Left lung (tissue), 10 donors: ENCODE results near the gene NCOA1. TPM values are rescaled to one million over a fixed set of nuclear protein-coding genes. Genes with fewer than 3 reads are reported as not detected.

Source experiments
- ATAC-seq: fragments of 200-7000 bp; cut with Tn5 transposase; one replicate; pipeline ENCODE4 v1.9.1; 2020; ENCODE audit warnings: moderate library complexity
- DNase-seq, 4 donors: peaks; one replicate each; pipeline ENCODE4 v3.0.0-alpha.2; 2013 to 2020
- H3K27ac ChIP-seq, 2 donors: fragments of 200-600 bp; sonication (generic) in 1 of 2; one replicate each; pipeline versions ENCODE4 v1.5.0 to v1.8.0; 2020 to 2021
- H3K27me3 ChIP-seq, 2 donors: fragments of 200-600 bp; sonication (generic) in 1 of 2; one replicate each; pipeline versions ENCODE4 v1.5.0 to v1.8.0; 2020 to 2021
- H3K36me3 ChIP-seq, 2 donors: fragments of 200-600 bp; sonication (generic) in 1 of 2; one replicate each; pipeline versions ENCODE4 v1.5.0 to v1.8.0; 2020 to 2021
- H3K4me1 ChIP-seq, 2 donors: fragments of 200-600 bp; one replicate each; pipeline ENCODE4 v1.8.0; 2021
- H3K4me3 ChIP-seq, 2 donors: fragments of 200-600 bp; sonication (generic) in 1 of 2; one replicate each; pipeline versions ENCODE4 v1.5.0 to v1.8.0; 2020 to 2021; ENCODE audit warnings: mild to moderate bottlenecking in 1 of 2
- H3K9me3 ChIP-seq, 2 donors: fragments of 200-600 bp; sonication (generic) in 1 of 2; one replicate each; pipeline versions ENCODE4 v1.5.0 to v1.8.0; 2020 to 2021
- CTCF ChIP-seq, 2 donors: fragments of 200-600 bp; sonication (generic) in 1 of 2; IDR thresholded peaks; one replicate each; pipeline versions ENCODE4 v1.5.0 to v1.8.0; 2021; ENCODE audit warnings: antibody characterized with exemption in 2 of 2
- intact Hi-C, 2 donors: fragments of 100-400 bp; cut with DNase I; formaldehyde crosslinking; loops; one replicate each; pipeline versions ENCODE4 v1.11.2 to v1.14.2; 2022
- polyA plus RNA-seq, 6 donors: library from polyadenylated mRNA; unstranded; fragments of 120-200 nt; gene quantifications; one replicate each; pipeline ENCODE4 v1.2.1, GENCODE V29; 2013; ENCODE audit not compliant: insufficient read length in 6 of 6
- total RNA-seq, 2 donors: library from RNA; stranded (reverse); fragmentation: NEBNext Ultra II Directional; extraction: Animal tissue kit (Norgen Biotek cat#: 25700); gene quantifications; one replicate each; pipeline ENCODE4 v1.2.1, GENCODE V29; 2021
- donor health status: DM: no; HTN: yes; CAD: no.
- donor health status: DM: no; HTN: no; CAD: no.

The NCOA1 gene
- total and polyA plus RNA-seq, 8 donors, result 32.6 to 65.3 (median 59.7) TPM

- H3K4me1 ChIP-seq, result no peaks in the 10 kb centered on the region
- DNase-seq (peak in 1 of 4 donors; percentile 37), ATAC-seq (no peak)
- no peak for TF ChIP-seq CTCF (IDR thresholded peaks at IDR 0.05)
- no peak overlapping the region for H3K27ac ChIP-seq
- peaks cover 0 to 54% of the 10 kb centered on the region in 2 donors for H3K36me3 ChIP-seq
- H3K9me3 ChIP-seq, result no peaks in the 10 kb centered on the region
- no peak overlapping the region for H3K4me3 ChIP-seq
- intact Hi-C loops, result no loop called here
- no peaks in the 10 kb centered on the region for H3K27me3 ChIP-seq
Observed at GRCh38 chr2:24711865-24712264, 220.8 kb downstream of the NCOA1 start.

- H3K9me3 ChIP-seq, result no peaks in the 10 kb centered on the region
- TF ChIP-seq CTCF (IDR thresholded peaks at IDR 0.05), result no peak
Observed at GRCh38 chr2:24712296-24712695, 221.2 kb downstream of the NCOA1 start.

GRCh38 chr2:24717263-24717951 is 226.4 kb downstream of the NCOA1 start:
- Histone ChIP-seq H3K4me1 (no peaks in the 10 kb centered on the region), H3K9me3 (no peaks in the 10 kb centered on the region), H3K27me3 (no peaks in the 10 kb centered on the region), H3K27ac (no peak overlapping the region), H3K4me3 (no peak overlapping the region), H3K36me3 (peaks cover 0 to 35% of the 10 kb centered on the region in 2 donors)
- TF ChIP-seq CTCF (IDR thresholded peaks at IDR 0.05), result no peak
- no peak for ATAC-seq
- DNase-seq, result no peak
- intact Hi-C loops, result no loop called here

More at GRCh38 chr2:24712296-24712695, 221.2 kb downstream of the NCOA1 start:
- Histone ChIP-seq H3K36me3 (peaks cover 0 to 54% of the 10 kb centered on the region in 2 donors), H3K27ac (no peak overlapping the region), H3K4me3 (no peak overlapping the region), H3K27me3 (no peaks in the 10 kb centered on the region), H3K4me1 (no peaks in the 10 kb centered on the region)
- intact Hi-C loops, result no loop called here
- DNase-seq, result no peak
- no peak for ATAC-seq

- no peak for TF ChIP-seq CTCF (IDR thresholded peaks at IDR 0.05)
- ATAC-seq (no peak), DNase-seq (no peak)
- H3K27me3 ChIP-seq, result no peaks in the 10 kb centered on the region
- H3K27ac ChIP-seq, result no peak overlapping the region
- no peaks in the 10 kb centered on the region for H3K9me3 ChIP-seq
- intact Hi-C loops, result no loop called here
- H3K36me3 ChIP-seq, result peaks cover 0 to 21% of the 10 kb centered on the region in 2 donors
- H3K4me3 ChIP-seq, result no peak overlapping the region
- H3K4me1 ChIP-seq, result no peaks in the 10 kb centered on the region
Observed at GRCh38 chr2:24720310-24720709, 229.3 kb downstream of the NCOA1 start.

- ATAC-seq, result peak; percentile 74
- peak in 3 of 4 donors; percentile 36 to 63 (median 46) for DNase-seq
- Histone ChIP-seq H3K36me3 (peaks cover 0 to 23% of the 10 kb centered on the region in 2 donors), H3K9me3 (no peaks in the 10 kb centered on the region), H3K27ac (peak overlapping the region in 1 of 2 donors; percentile 28), H3K4me1 (no peaks in the 10 kb centered on the region), H3K4me3 (no peak overlapping the region), H3K27me3 (no peaks in the 10 kb centered on the region)
- no peak for TF ChIP-seq CTCF (IDR thresholded peaks at IDR 0.05)
- intact Hi-C loops, result no loop called here
Observed at GRCh38 chr2:24721470-24721869, 230.4 kb downstream of the NCOA1 start.
